Suppressor macrophage (primary cell): ENCODE measurements around the gene PLPP2.
"Not testable (repeated sequence)": the region's sequence is repeated elsewhere in the genome, so short reads cannot be mapped to it uniquely, and the experiment has no call there.

ENCODE experiments used
- DNase-seq, 4 experiments: peaks; one replicate each; pipeline ENCODE4 v3.0.0-alpha.2; 2020 to 2022

Gene PLPP2

DNA sequence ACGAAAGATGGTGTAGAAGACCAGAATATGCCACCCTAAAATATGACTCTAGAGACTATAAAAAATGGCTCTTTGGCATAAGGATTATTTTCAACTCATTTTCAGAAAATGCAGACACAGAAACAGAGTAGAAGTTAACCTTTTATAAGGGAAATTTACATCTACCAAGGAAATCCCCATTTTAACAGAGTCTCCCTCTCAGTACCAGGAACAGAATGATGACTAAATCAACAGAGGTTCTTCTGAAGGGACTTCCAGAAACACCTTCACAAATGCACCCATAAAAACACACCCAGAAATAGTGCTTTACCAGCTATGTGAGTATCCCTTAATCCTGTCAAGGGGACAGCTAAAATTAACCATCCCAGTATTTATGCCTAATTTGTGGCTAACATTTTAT lies 29.1 kb downstream of the PLPP2 start:
- no peak for DNase-seq

DNA sequence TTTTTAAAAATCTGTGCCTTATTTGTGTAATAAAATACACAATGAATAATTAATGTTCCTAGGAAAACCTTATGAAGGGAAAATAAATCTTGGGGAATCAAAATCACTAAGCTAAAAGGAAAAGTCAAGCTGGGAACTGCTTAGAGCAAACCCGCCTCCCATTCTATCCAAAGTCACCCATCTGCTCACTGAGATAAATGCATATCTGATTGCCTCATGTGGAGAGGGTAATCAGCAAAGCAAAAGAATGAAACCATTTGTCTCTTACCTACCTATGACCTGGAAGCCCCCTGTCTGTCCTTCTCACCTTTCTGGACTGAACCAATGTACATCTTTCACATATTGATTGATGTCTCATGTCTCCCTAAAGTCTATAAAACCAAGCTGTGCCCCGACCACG lies 34.4 kb downstream of the PLPP2 start:
- DNase-seq, result not testable (repeated sequence)

DNA sequence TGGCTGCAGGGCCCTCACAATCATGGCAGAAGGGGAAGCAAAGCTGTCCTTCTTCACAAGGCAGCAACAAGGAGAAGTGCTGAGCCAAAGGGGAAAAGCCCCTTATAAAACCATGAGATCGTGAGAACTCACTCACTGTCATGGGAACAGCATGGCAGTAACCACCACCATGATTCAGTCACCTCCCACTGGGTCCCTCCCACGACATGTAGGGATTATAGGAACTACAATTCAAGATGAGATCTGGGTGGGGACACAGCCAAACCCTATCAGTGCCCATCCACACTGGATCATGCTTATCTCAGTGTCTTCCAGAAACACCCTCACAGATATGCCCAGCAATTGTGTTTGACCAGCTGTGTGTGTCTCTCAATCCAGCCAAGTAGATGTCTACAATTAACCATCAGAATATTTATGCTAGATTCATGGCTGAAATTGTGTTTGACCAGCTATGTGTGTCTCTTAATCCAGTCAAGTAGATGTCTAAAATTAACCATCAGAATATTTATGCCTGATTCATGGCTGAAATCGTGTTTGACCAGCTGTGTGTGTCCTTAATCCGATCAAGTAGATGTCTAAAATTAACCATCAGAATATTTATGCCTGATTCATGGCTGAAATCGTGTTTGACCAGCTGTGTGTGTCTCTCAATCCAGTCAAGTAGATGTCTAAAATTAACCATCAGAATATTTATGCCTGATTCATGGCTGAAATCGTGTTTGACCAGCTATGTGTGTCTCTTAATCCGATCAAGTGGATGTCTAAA lies 38.6 kb downstream of the PLPP2 start:
- peak; percentile 7 to 57 (median 47) for DNase-seq

DNA sequence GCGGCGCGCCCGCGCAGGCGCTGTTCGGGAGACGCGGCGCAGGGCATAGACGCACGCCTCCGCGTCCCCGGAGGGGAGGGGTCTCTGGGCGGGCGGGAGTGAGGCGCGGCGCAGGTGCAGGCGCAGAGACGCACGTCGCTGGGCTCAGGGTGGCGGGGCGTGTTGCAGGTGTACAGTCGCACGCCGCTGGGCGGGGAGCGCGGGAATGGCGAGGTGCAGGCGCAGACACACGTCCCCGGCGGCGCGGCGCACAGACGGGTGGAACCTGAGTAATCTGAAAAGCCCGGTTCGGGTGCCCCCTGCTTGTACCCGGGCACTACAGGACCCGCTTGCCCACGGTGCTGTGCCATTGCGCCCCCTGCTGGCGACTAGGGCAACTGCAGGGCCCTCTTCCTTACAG lies 44.7 kb downstream of the PLPP2 start:
- DNase-seq, result no peak

DNA sequence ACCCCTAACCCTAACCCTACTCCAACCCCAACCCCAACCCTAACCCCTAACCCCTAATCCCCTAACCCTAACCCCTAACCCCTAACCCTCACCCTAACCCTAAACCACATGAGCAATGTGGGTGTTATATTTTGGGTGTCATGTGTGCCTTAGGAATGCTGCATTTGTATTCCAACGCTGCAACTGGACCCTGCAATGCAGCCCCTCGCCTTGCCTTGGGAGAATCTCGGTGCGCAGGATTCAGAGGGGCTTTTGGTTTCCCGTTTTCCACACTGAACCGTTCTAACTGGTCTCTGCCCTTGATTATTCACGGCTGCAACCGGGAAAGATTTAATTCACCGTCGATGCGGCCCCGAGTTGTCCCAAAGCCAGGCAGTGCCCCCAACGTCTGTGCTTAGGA lies 45.3 kb downstream of the PLPP2 start:
- DNase-seq, result not testable (repeated sequence)

DNA sequence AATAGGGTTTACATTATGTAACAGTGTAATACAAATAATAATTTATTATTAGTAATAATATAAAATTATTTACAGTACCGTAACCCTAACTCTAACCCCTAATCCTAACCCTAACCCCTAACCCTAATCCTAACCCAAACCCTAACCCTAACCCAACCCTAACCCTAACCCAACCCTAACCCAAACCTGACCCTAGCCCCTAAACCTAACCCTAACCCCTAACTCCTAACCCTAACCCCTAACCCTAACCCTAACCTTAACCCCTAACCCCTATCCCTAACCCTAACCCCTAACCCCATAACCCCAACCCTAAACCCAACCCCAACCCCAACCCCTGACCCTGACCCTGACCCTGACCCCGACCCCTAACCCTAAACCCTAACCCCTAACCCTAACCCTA lies 45.7 kb downstream of the PLPP2 start:
- DNase-seq, result no peak
